Esophagus muscularis mucosa (tissue), 3 donors: ENCODE measurements around the gene RPL27.

Experiments used
- POLR2A ChIP-seq: fragments of 450-650 bp; IDR thresholded peaks from one replicate; pipeline ENCODE4 v1.6.1; 2017; ENCODE audit warnings: antibody characterized with exemption, moderate library complexity, mild to moderate bottlenecking, low read depth
- POLR2AphosphoS5 ChIP-seq, 2 donors: sonication (generic); formaldehyde crosslinking; IDR thresholded peaks; one replicate each; pipeline ENCODE4 v1.6.1; 2017; ENCODE audit warnings: antibody characterized with exemption in 2 of 2
- TF ChIP-seq, protein P1 (sequence below), 3 experiments: fragments of 200-600 bp in 2 of 3; fragments of 450-650 bp in 1 of 3; sonication (generic) in 2 of 3; IDR thresholded peaks; one replicate each; pipeline ENCODE4 v1.5.1; 2017 to 2019; ENCODE audit warnings: antibody characterized with exemption in 3 of 3, mild to moderate bottlenecking in 2 of 3, moderate library complexity in 1 of 3

GRCh38 chr17:42989726-42990652 lies 8.2 kb upstream of the RPL27 start:
- TF ChIP-seq, protein P1, sequence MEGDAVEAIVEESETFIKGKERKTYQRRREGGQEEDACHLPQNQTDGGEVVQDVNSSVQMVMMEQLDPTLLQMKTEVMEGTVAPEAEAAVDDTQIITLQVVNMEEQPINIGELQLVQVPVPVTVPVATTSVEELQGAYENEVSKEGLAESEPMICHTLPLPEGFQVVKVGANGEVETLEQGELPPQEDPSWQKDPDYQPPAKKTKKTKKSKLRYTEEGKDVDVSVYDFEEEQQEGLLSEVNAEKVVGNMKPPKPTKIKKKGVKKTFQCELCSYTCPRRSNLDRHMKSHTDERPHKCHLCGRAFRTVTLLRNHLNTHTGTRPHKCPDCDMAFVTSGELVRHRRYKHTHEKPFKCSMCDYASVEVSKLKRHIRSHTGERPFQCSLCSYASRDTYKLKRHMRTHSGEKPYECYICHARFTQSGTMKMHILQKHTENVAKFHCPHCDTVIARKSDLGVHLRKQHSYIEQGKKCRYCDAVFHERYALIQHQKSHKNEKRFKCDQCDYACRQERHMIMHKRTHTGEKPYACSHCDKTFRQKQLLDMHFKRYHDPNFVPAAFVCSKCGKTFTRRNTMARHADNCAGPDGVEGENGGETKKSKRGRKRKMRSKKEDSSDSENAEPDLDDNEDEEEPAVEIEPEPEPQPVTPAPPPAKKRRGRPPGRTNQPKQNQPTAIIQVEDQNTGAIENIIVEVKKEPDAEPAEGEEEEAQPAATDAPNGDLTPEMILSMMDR (IDR thresholded peaks at IDR 0.05) = no peak
- TF ChIP-seq POLR2AphosphoS5 (IDR thresholded peaks at IDR 0.05) (no peak), POLR2A (no peak)
